Thoracic aorta (tissue), 2 donors: Measurements from ENCODE around the gene OSBP2. TPM values are rescaled to one million over a fixed set of nuclear protein-coding genes. Genes with fewer than 3 reads are reported as not detected.

Source experiments
- ATAC-seq: fragments of 150-250 bp; one replicate; pipeline ENCODE4 v1.8.0; 2017; ENCODE audit warnings: low read depth; ENCODE audit not compliant: insufficient number of reproducible peaks, low FRiP score
- DNase-seq: peaks from one replicate; pipeline ENCODE4 v3.0.0-alpha.2; 2020; ENCODE audit warnings: low spot score
- H3K27ac ChIP-seq, 2 donors: fragments of 200-600 bp; sonication (generic); 1 replicate in 1 of 2; 2 replicates in 1 of 2; pipeline ENCODE4 v1.5.1; 2016; ENCODE audit warnings: mild to moderate bottlenecking in 2 of 2, moderate library complexity in 2 of 2
- H3K27me3 ChIP-seq: fragments of 200-600 bp; sonication (generic); replicated peaks from 2 replicates; pipeline ENCODE4 v1.6.0; 2016; ENCODE audit warnings: mild to moderate bottlenecking; ENCODE audit not compliant: insufficient read depth
- H3K36me3 ChIP-seq: fragments of 200-600 bp; sonication (generic); one replicate; pipeline ENCODE4 v1.5.1; 2016
- H3K4me1 ChIP-seq, 2 donors: fragments of 200-600 bp; sonication (generic); 1 replicate in 1 of 2; 2 replicates in 1 of 2; pipeline versions ENCODE4 v1.5.1 to v1.6.0; 2016; ENCODE audit warnings: low read depth in 2 of 2, mild to moderate bottlenecking in 1 of 2; ENCODE audit not compliant: control insufficient read depth in 1 of 2
- H3K4me3 ChIP-seq: fragments of 200-600 bp; sonication (generic); 2 replicates; pipeline ENCODE4 v1.5.1; 2016; ENCODE audit warnings: mild to moderate bottlenecking
- H3K9me3 ChIP-seq: fragments of 200-600 bp; sonication (generic); 2 replicates; pipeline ENCODE4 v1.5.1; 2016
- total RNA-seq, 2 donors: library from RNA; depleted of rRNA; stranded (reverse); fragments of >200 nt; gene quantifications; one replicate each; pipeline versions ENCODE4 v1.1.0 to v1.2.3, GENCODE V29; 2016
- TF ChIP-seq, protein P1 (sequence below): fragments of 200-600 bp; sonication (generic); IDR thresholded peaks from one replicate; pipeline ENCODE4 v1.5.1; 2019; ENCODE audit warnings: antibody characterized with exemption

OSBP2 gene
- total RNA-seq, 2 donors from 2014 or later: 0.71 to 3.0 TPM

DNA sequence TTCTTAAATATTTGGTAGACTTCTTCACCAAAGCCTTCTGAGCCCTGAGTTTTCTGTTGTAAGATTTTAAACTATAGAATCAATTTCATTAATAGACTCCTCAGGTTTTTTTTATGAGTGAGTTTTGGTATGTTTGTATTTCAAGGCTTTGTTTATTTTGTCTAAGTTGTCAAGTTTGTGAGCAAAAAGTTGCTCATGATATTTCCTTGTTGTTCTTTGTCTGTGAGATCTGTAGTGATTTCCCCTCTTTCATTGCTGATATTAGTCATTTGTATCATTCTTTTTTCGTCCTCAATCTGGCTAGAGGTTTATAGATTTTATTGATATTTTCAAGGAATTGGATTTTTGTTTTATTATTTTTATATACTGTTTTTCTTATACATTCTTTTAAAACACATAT, 152.9 kb downstream of the OSBP2 start:
- Histone ChIP-seq H3K27ac (no peak overlapping the region), H3K4me1 (no peaks in the 10 kb centered on the region), H3K36me3 (no peaks in the 10 kb centered on the region), H3K9me3 (no peaks in the 10 kb centered on the region), H3K4me3 (no peak overlapping the region), H3K27me3 (no peaks in the 10 kb centered on the region)
- ATAC-seq: no peak
- DNase-seq: no peak
- TF ChIP-seq, protein P1, sequence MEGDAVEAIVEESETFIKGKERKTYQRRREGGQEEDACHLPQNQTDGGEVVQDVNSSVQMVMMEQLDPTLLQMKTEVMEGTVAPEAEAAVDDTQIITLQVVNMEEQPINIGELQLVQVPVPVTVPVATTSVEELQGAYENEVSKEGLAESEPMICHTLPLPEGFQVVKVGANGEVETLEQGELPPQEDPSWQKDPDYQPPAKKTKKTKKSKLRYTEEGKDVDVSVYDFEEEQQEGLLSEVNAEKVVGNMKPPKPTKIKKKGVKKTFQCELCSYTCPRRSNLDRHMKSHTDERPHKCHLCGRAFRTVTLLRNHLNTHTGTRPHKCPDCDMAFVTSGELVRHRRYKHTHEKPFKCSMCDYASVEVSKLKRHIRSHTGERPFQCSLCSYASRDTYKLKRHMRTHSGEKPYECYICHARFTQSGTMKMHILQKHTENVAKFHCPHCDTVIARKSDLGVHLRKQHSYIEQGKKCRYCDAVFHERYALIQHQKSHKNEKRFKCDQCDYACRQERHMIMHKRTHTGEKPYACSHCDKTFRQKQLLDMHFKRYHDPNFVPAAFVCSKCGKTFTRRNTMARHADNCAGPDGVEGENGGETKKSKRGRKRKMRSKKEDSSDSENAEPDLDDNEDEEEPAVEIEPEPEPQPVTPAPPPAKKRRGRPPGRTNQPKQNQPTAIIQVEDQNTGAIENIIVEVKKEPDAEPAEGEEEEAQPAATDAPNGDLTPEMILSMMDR: no peak

DNA sequence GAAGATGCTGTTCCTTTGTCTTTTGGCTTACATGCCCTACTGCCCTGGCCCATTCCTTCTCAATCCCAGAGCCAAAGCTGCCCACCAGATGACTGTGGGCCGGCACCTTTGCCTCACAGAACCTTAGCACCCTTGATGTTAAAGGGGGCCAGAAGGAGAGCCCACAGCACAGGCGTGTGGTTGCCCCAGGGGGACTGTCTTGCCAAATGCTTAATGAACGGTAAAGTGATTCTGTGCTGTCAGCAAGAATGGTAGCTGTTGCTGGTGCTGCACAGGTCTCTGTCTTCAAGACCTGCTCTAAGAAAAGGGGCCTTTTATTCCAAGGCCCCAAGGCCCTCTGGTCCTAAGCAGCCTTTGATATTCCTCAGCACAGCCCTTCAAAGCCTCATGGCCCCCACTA, 160.6 kb downstream of the OSBP2 start:
- no peak for DNase-seq
- Histone ChIP-seq H3K4me3 (no peak overlapping the region), H3K9me3 (no peaks in the 10 kb centered on the region), H3K27me3 (no peaks in the 10 kb centered on the region), H3K4me1 (no peaks in the 10 kb centered on the region), H3K36me3 (no peaks in the 10 kb centered on the region), H3K27ac (no peak overlapping the region)
- ATAC-seq: no peak
- TF ChIP-seq, protein P1: no peak

DNA sequence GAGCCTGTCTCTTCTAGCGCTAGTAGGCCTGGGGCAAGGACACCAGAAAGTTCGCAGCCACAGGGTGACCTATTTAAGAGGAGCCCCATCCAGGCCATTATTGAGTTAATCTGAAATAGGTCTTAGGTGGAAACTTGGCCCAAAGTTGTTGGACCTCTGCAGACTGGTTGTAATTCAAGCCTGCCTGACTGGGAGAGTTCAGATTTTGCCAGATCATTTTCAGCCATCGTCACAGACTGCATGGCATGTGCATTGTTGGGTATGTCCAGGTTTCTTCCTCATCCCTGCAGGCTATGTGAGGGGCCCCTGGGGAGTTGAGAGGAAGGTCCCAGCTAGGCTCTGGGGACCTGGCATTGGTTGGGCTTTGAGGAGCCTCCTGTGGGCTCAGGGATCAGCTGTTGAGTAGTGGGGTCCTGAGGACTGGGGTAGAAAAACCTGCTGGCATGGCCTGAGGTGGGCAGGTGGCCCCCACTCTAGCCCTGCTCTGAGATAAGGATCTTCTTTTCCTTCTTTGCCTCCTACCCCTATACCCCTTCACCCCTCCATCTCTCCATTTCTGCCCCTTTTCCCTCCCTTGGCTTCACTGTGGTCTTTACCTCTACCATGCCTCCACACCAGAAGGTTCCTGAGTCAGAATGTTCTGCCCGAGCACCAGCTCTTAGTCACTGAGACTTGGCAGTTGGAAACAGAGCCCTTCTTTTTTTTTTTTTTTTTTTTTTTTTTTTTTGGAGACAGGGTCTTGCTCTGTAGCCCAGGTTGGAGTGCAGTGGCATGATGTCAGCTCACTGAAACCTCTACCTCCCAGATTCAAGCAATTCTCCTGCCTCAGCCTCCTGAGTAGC, 161.2 kb downstream of the OSBP2 start:
- no peaks in the 10 kb centered on the region for H3K27me3 ChIP-seq
- no peak overlapping the region for H3K4me3 ChIP-seq
- TF ChIP-seq, protein P1: no peak
- ATAC-seq (no peak), DNase-seq (no peak)
- H3K27ac ChIP-seq: no peak overlapping the region
- no peaks in the 10 kb centered on the region for H3K9me3 ChIP-seq
- H3K4me1 ChIP-seq: no peaks in the 10 kb centered on the region
- H3K36me3 ChIP-seq: no peaks in the 10 kb centered on the region

DNA sequence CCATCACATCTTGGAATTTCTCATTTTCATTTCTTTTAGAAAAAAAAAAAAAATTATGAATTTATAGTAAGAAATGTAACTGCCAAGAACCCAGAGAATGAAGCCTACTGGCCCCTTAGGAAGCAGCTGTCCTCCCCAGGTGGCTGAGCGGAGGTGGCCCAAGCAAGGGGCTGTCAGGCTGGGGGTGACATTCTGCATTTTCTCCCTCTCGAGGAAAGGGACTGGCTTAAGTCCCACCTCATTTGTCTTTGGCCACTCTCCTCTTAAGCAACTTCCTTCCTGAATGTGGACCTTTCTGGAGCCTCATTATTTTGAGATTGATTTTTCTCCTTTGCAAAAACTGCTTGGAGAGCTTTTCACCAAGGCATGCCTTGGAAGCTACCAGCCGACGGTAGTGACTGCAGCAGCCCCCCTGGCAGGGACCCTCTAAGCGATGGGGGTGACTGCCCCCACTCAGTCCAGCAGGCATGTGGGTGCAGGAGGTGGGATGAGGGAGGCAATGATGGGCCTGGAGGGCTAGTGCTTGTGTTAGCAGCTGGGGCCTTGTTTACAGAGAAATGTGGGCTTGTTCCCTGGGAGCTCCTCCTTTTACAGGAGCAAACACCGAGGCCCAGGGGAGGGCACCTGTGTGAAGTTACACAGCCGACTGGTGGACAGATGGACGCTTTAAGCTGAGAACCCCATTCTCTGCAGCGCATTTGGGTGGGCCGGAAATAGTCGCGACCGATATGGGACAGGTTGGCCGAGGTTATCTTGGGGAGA, 162.2 kb downstream of the OSBP2 start:
- TF ChIP-seq, protein P1: no peak
- no peak for DNase-seq

DNA sequence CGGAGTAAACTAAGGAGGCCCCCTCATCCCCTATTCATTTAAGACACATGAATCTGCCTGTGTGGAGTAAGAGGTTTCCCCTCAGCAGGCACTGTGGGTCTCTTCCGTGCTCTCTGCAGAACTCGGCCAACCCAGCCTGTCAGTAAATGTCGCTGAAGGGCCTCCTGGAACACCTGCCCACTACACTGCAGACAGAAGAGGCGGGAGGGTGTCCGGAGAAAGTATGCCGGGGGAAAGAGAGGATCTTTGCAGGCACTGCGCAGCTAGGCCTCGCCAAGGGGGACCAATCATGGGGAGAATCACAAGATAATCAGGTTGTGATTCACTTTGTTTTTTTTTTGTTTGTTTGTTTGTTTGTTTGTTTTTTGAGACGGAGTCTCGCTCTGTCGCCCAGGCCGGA, 163.1 kb downstream of the OSBP2 start:
- no peak overlapping the region for H3K27ac ChIP-seq
- H3K4me1 ChIP-seq: no peaks in the 10 kb centered on the region
- TF ChIP-seq, protein P1: no peak
- ATAC-seq: no peak
- H3K36me3 ChIP-seq: no peaks in the 10 kb centered on the region
- no peak overlapping the region for H3K4me3 ChIP-seq
- no peak for DNase-seq
- no peaks in the 10 kb centered on the region for H3K27me3 ChIP-seq
- H3K9me3 ChIP-seq: no peaks in the 10 kb centered on the region

More for the DNA sequence above, 162.2 kb downstream of the OSBP2 start:
- ATAC-seq: no peak
- Histone ChIP-seq H3K27ac (no peak overlapping the region), H3K4me1 (no peaks in the 10 kb centered on the region), H3K27me3 (no peaks in the 10 kb centered on the region), H3K4me3 (no peak overlapping the region), H3K9me3 (no peaks in the 10 kb centered on the region), H3K36me3 (no peaks in the 10 kb centered on the region)
